Fibroblast of lung (primary cell): ENCODE measurements around the gene RET. TPM values are rescaled to one million over a fixed set of nuclear protein-coding genes. Genes with fewer than 3 reads are reported as not detected.

Experiments
- DNase-seq, 2 donors: peaks; one replicate each; pipeline versions ENCODE4 v3.0.0 to v3.0.0-alpha.2; 2010; ENCODE audit warnings: low read depth in 2 of 2
- H2AFZ ChIP-seq: 2 replicates; pipeline ENCODE4 v1.5.1; 2012; ENCODE audit warnings: low read length, control low read depth, inconsistent platforms
- H3K27ac ChIP-seq: 2 replicates; pipeline ENCODE4 v1.5.1; 2011; ENCODE audit warnings: low read length, control low read depth; ENCODE audit not compliant: insufficient read depth
- H3K27me3 ChIP-seq: 2 replicates; pipeline ENCODE4 v1.5.1; 2011; ENCODE audit warnings: mild to moderate bottlenecking, low read length; ENCODE audit not compliant: control insufficient read depth, insufficient read depth
- H3K36me3 ChIP-seq: 2 replicates; pipeline ENCODE4 v1.5.1; 2011; ENCODE audit warnings: low read length; ENCODE audit not compliant: control insufficient read depth, insufficient read depth
- H3K4me1 ChIP-seq: 2 replicates; pipeline ENCODE4 v1.5.1; 2011; ENCODE audit warnings: low read length; ENCODE audit not compliant: control insufficient read depth, insufficient read depth; ENCODE audit errors: extremely low read depth
- H3K4me2 ChIP-seq: 2 replicates; pipeline ENCODE4 v1.5.1; 2011; ENCODE audit warnings: low read length, control low read depth; ENCODE audit not compliant: insufficient read depth; ENCODE audit errors: extremely low read depth
- H3K4me3 ChIP-seq, 4 experiments: fragments of 200-600 bp in 1 of 4; sonication (generic) in 1 of 4; replicated peaks in 1 of 4; 2 replicates each; pipeline ENCODE4 v1.5.1; 2011 to 2016; ENCODE audit warnings: low read length in 4 of 4, low read depth in 3 of 4, mild to moderate bottlenecking in 3 of 4, control low read depth in 2 of 4, inconsistent platforms in 1 of 4, mixed read lengths in 1 of 4; ENCODE audit not compliant: insufficient read depth in 1 of 4; ENCODE audit errors: control extremely low read depth in 1 of 4
- H3K79me2 ChIP-seq: 2 replicates; pipeline ENCODE4 v1.5.1; 2012; ENCODE audit warnings: mild to moderate bottlenecking, low read length, inconsistent platforms; ENCODE audit not compliant: control insufficient read depth, insufficient read depth
- H3K9ac ChIP-seq: 2 replicates; pipeline ENCODE4 v1.5.1; 2011; ENCODE audit warnings: mild to moderate bottlenecking, low read length, control low read depth; ENCODE audit not compliant: insufficient read depth
- H3K9me3 ChIP-seq: 2 replicates; pipeline ENCODE4 v1.5.1; 2012; ENCODE audit warnings: low read depth, low read length; ENCODE audit not compliant: control insufficient read depth, insufficient read depth
- H4K20me1 ChIP-seq: 2 replicates; pipeline ENCODE4 v1.5.1; 2011; ENCODE audit warnings: low read length; ENCODE audit not compliant: control insufficient read depth, insufficient read depth; ENCODE audit errors: extremely low read depth
- EZH2 ChIP-seq: IDR thresholded peaks from 2 replicates; pipeline ENCODE4 v1.5.1; 2012; ENCODE audit warnings: low read length, control low read depth, mild to moderate bottlenecking; ENCODE audit errors: missing control alignments
- polyA plus RNA-seq, 2 donors: library from polyadenylated mRNA; depleted of rRNA in 1 of 2; stranded (reverse) in 1 of 2; unstranded in 1 of 2; fragments of >200 nt; gene quantifications; 2 replicates each; pipeline ENCODE4 v1.2.1, GENCODE V29; 2011 to 2012; ENCODE audit warnings: missing spikeins in 1 of 2
- total RNA-seq: library from RNA; depleted of rRNA; stranded (reverse); fragments of >200 nt; gene quantifications from 2 replicates; pipeline ENCODE4 v1.2.1, GENCODE V29; 2014
- TF ChIP-seq, protein P1 (sequence below), 2 donors: IDR thresholded peaks in 1 of 2; conservative IDR thresholded peaks in 1 of 2; 1 replicate in 1 of 2; 2 replicates in 1 of 2; pipeline ENCODE4 v1.5.1; 2011 to 2012; ENCODE audit warnings: low read length in 2 of 2, control low read depth in 1 of 2, inconsistent platforms in 1 of 2, low read depth in 1 of 2, mild to moderate bottlenecking in 1 of 2

The RET gene
- total and polyA plus RNA-seq, 2 donors (not counting 1 experiment from before 2014, with no cell fraction given) = 0.08 to 0.83 TPM

DNA sequence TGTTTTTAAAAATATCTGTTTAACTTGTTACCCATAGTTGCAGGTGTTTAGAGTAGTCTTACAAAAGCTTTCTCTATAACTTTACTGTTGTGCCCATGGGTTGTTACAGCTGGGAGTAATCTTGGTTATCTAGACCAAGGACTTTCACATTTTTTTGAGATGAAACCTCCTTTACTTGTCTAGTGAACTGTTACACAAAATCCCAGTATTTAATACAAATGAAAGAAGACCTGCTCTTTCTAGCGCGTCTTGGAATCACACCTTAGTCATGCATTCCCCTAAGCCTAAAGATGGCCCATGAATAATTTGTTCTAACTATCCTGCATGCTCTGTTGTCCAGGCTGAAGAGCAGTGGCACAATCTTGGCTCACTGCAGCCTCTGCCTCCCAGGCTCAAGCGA is 99.4 kb downstream of the RET start:
- Histone ChIP-seq H3K27me3 (no peaks in the 10 kb centered on the region), H3K27ac (no peak overlapping the region), H4K20me1 (no peaks in the 10 kb centered on the region), H2AFZ (no peak overlapping the region), H3K4me3 (no peak overlapping the region), H3K4me2 (no peak overlapping the region), H3K9ac (no peak overlapping the region), H3K4me1 (peaks cover 2% of the 10 kb centered on the region), H3K79me2 (no peaks in the 10 kb centered on the region), H3K36me3 (peaks cover 8% of the 10 kb centered on the region), H3K9me3 (no peaks in the 10 kb centered on the region)
- TF ChIP-seq, protein P1, sequence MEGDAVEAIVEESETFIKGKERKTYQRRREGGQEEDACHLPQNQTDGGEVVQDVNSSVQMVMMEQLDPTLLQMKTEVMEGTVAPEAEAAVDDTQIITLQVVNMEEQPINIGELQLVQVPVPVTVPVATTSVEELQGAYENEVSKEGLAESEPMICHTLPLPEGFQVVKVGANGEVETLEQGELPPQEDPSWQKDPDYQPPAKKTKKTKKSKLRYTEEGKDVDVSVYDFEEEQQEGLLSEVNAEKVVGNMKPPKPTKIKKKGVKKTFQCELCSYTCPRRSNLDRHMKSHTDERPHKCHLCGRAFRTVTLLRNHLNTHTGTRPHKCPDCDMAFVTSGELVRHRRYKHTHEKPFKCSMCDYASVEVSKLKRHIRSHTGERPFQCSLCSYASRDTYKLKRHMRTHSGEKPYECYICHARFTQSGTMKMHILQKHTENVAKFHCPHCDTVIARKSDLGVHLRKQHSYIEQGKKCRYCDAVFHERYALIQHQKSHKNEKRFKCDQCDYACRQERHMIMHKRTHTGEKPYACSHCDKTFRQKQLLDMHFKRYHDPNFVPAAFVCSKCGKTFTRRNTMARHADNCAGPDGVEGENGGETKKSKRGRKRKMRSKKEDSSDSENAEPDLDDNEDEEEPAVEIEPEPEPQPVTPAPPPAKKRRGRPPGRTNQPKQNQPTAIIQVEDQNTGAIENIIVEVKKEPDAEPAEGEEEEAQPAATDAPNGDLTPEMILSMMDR (conservative IDR thresholded peaks at IDR 0.05 in 1 of 2, IDR thresholded peaks at IDR 0.05 in 1 of 2; ENCODE audit: low read depth in 1 of 2, low read length in 2 of 2) = no peak
- TF ChIP-seq EZH2 = no peak
- DNase-seq = peak in 1 of 2 donors; percentile 23

DNA sequence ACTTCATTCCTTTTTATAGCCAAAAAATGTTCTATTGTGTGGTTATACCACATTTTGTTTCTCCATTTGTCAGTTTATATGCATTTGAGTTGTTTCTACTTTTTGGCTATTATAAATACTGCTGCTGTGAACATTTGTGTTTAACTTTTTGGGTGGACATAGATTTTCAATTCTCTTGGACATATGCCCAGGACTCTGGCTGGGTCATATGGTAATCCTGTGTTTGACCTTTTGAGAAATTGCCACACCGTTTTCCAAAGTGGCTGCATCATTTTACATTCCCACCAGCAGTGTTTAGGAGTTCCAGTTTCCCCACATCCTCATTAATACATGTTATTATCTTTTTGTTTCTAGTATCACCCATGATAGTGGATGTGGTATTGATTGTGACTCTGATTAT is 100.7 kb downstream of the RET start:
- Histone ChIP-seq H3K4me2 (no peak overlapping the region), H3K79me2 (no peaks in the 10 kb centered on the region), H3K4me3 (no peak overlapping the region), H3K4me1 (peaks cover 2% of the 10 kb centered on the region), H3K36me3 (peaks cover 5% of the 10 kb centered on the region), H3K9ac (no peak overlapping the region), H3K27ac (no peak overlapping the region), H2AFZ (no peak overlapping the region), H3K9me3 (no peaks in the 10 kb centered on the region), H3K27me3 (no peaks in the 10 kb centered on the region), H4K20me1 (no peaks in the 10 kb centered on the region)
- DNase-seq = peak in 1 of 2 donors; percentile 72
- no peak for TF ChIP-seq EZH2
- TF ChIP-seq, protein P1 (conservative IDR thresholded peaks at IDR 0.05 in 1 of 2, IDR thresholded peaks at IDR 0.05 in 1 of 2; ENCODE audit: low read depth in 1 of 2, low read length in 2 of 2) = no peak

Other genes with a start within 250 kb of the RET start
- gene CSGALNACT2, start 61.4 kb downstream of the RET start, total RNA-seq = 43.9 and 46.9 TPM in 2 replicates
- gene CSGALNACT2, start 61.4 kb downstream of the RET start, polyA plus RNA-seq = 32.7 and 38.6 TPM in 2 replicates
- 6.2 and 9.2 TPM in 2 replicates for gene RASGEF1A, start 190.0 kb downstream of the RET start, total RNA-seq
- gene RASGEF1A, start 190.0 kb downstream of the RET start, polyA plus RNA-seq = 0.41 and 1.8 TPM in 2 replicates